PC-3 (cell line): Measurements from ENCODE around the gene CDX2. TPM values are rescaled to one million over a fixed set of nuclear protein-coding genes. Genes with fewer than 3 reads are reported as not detected.

Source experiments
- ATAC-seq: fragments of 200-7000 bp; cut with Tn5 transposase; 2 replicates; pipeline ENCODE4 v1.9.1; 2020; ENCODE audit warnings: mild to moderate bottlenecking, moderate library complexity
- BruUV-seq: library from RNA; stranded (reverse); fragments of 400-500 nt; replicated peaks from 2 replicates; lab custom pipeline; 2021; lab: Mats Ljungman, UMichigan
- CTCF ChIA-PET: fragments of 300-600 bp; sonication (Branson Sonifier 250); formaldehyde crosslinking; loops from one replicate; lab custom pipeline; 2022; ENCODE audit warnings: antibody characterized with exemption; lab: Charles Lee
- POLR2A ChIA-PET: fragments of 300-600 bp; sonication (Branson Sonifier 250); formaldehyde crosslinking; loops from one replicate; lab custom pipeline; 2022; ENCODE audit warnings: antibody characterized with exemption; ENCODE audit not compliant: unreplicated experiment; lab: Charles Lee
- DNase-seq: peaks from one replicate; pipeline ENCODE4 v3.0.0-alpha.2; 2015
- H2AFZ ChIP-seq: fragments of 300-600 bp; sonication (generic); 2 replicates; pipeline ENCODE4 v1.6.0; 2016; ENCODE audit warnings: antibody characterized with exemption, low read length
- H3F3A ChIP-seq: fragments of 300-600 bp; sonication (generic); one replicate; pipeline ENCODE4 v1.6.0; 2017; ENCODE audit warnings: antibody characterized with exemption, low read length, control low read depth, mild to moderate bottlenecking; ENCODE audit not compliant: unreplicated experiment
- H3K27ac ChIP-seq: fragments of 300-600 bp; sonication (generic); 2 replicates; pipeline ENCODE4 v1.5.1; 2016; ENCODE audit warnings: mild to moderate bottlenecking, low read length
- H3K27me3 ChIP-seq: fragments of 300-600 bp; sonication (generic); 2 replicates; pipeline ENCODE4 v1.6.1; 2016; ENCODE audit warnings: low read length, mixed read lengths
- H3K36me3 ChIP-seq: fragments of 300-600 bp; sonication (generic); 2 replicates; pipeline ENCODE4 v1.6.1; 2016; ENCODE audit warnings: low read depth, mixed run types, low read length, mixed read lengths
- H3K4me1 ChIP-seq: fragments of 300-600 bp; sonication (generic); 2 replicates; pipeline ENCODE4 v1.5.1; 2016; ENCODE audit warnings: low read length; ENCODE audit not compliant: insufficient read depth
- H3K4me2 ChIP-seq: fragments of 300-600 bp; sonication (generic); 2 replicates; pipeline ENCODE4 v1.6.0; 2016; ENCODE audit warnings: low read length
- H3K4me3 ChIP-seq: fragments of 300-600 bp; sonication (generic); 2 replicates; pipeline ENCODE4 v1.5.1; 2016; ENCODE audit warnings: mild to moderate bottlenecking, low read length, mixed read lengths
- H3K79me2 ChIP-seq: fragments of 300-600 bp; sonication (generic); 2 replicates; pipeline ENCODE4 v1.6.1; 2017; ENCODE audit warnings: low read length, mixed read lengths
- H3K9ac ChIP-seq: fragments of 300-600 bp; sonication (generic); 2 replicates; pipeline ENCODE4 v1.6.0; 2016; ENCODE audit warnings: mild to moderate bottlenecking, low read length
- H3K9me2 ChIP-seq: fragments of 300-600 bp; sonication (generic); replicated peaks from 2 replicates; pipeline ENCODE4 v1.6.1; 2016; ENCODE audit warnings: mixed run types, low read length, mixed read lengths
- H3K9me3 ChIP-seq: fragments of 300-600 bp; sonication (generic); 2 replicates; pipeline ENCODE4 v1.6.1; 2016; ENCODE audit warnings: low read length, mixed read lengths
- H4K20me1 ChIP-seq: fragments of 300-600 bp; sonication (generic); 2 replicates; pipeline ENCODE4 v1.6.1; 2016; ENCODE audit warnings: low read length, mixed read lengths
- EZH2 ChIP-seq: fragments of 300-600 bp; sonication (generic); IDR thresholded peaks from one replicate; pipeline ENCODE4 v1.6.1; 2017; ENCODE audit warnings: antibody characterized with exemption, mild to moderate bottlenecking, low read length; ENCODE audit not compliant: unreplicated experiment
- EZH2phosphoT487 ChIP-seq: fragments of 300-600 bp; sonication (generic); IDR thresholded peaks from 2 replicates; pipeline ENCODE4 v1.6.1; 2018; ENCODE audit warnings: mild to moderate bottlenecking, antibody characterized with exemption, low read length, borderline replicate concordance
- intact Hi-C: fragments of 100-400 bp; cut with micrococcal nuclease; formaldehyde crosslinking; loops from 2 replicates; pipeline ENCODE4 v1.9.0; 2023
- total RNA-seq: library from RNA; depleted of rRNA; stranded (reverse); fragments of >200 nt; gene quantifications from 2 replicates; pipeline ENCODE4 v1.2.3, GENCODE V29; 2014
- TF ChIP-seq, protein P1 (sequence below): fragments of 300-600 bp; sonication (generic); conservative IDR thresholded peaks from 2 replicates; pipeline ENCODE4 v1.5.1; 2017; ENCODE audit warnings: antibody characterized with exemption, low read depth, mild to moderate bottlenecking, low read length

The CDX2 gene
- total RNA-seq, 1 experiment from 2014 or later: 0.62 TPM

GRCh38 chr13:27961227-27962085 is 7.7 kb downstream of the CDX2 start:
- H4K20me1 ChIP-seq: no peaks in the 10 kb centered on the region
- POLR2A ChIA-PET: no interaction called here
- H3K27me3 ChIP-seq: peaks cover 30% of the 10 kb centered on the region
- CTCF ChIA-PET: interaction anchor here (0.6 to 0.7 kb wide), 2 partner anchors 92 to 977 kb away, joined by 4 read pairs; no protein-coding TSS in a partner anchor
- TF ChIP-seq, protein P1, sequence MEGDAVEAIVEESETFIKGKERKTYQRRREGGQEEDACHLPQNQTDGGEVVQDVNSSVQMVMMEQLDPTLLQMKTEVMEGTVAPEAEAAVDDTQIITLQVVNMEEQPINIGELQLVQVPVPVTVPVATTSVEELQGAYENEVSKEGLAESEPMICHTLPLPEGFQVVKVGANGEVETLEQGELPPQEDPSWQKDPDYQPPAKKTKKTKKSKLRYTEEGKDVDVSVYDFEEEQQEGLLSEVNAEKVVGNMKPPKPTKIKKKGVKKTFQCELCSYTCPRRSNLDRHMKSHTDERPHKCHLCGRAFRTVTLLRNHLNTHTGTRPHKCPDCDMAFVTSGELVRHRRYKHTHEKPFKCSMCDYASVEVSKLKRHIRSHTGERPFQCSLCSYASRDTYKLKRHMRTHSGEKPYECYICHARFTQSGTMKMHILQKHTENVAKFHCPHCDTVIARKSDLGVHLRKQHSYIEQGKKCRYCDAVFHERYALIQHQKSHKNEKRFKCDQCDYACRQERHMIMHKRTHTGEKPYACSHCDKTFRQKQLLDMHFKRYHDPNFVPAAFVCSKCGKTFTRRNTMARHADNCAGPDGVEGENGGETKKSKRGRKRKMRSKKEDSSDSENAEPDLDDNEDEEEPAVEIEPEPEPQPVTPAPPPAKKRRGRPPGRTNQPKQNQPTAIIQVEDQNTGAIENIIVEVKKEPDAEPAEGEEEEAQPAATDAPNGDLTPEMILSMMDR: no peak
- TF ChIP-seq EZH2phosphoT487: no peak
- no peak for TF ChIP-seq EZH2
- H3K9ac ChIP-seq: peak overlapping the region; percentile 29; the same call in 1 of the 2 replicates
- ATAC-seq (no peak), DNase-seq (no peak)
- no peaks in the 10 kb centered on the region for H3F3A ChIP-seq
- peaks cover 28% of the 10 kb centered on the region for H3K4me1 ChIP-seq
- H3K36me3 ChIP-seq: no peaks in the 10 kb centered on the region
- H3K27ac ChIP-seq: no peak overlapping the region
- no peaks in the 10 kb centered on the region for H3K9me3 ChIP-seq
- intact Hi-C loops: no loop called here
- H3K79me2 ChIP-seq: no peaks in the 10 kb centered on the region
- peak overlapping the region; percentile 84 for H3K4me2 ChIP-seq
- BruUV-seq: no TSS peak
- H3K9me2 ChIP-seq: no peaks in the 10 kb centered on the region
- peak overlapping the region; percentile 61 for H3K4me3 ChIP-seq
- H2AFZ ChIP-seq: peak overlapping the region; percentile 67

DNA sequence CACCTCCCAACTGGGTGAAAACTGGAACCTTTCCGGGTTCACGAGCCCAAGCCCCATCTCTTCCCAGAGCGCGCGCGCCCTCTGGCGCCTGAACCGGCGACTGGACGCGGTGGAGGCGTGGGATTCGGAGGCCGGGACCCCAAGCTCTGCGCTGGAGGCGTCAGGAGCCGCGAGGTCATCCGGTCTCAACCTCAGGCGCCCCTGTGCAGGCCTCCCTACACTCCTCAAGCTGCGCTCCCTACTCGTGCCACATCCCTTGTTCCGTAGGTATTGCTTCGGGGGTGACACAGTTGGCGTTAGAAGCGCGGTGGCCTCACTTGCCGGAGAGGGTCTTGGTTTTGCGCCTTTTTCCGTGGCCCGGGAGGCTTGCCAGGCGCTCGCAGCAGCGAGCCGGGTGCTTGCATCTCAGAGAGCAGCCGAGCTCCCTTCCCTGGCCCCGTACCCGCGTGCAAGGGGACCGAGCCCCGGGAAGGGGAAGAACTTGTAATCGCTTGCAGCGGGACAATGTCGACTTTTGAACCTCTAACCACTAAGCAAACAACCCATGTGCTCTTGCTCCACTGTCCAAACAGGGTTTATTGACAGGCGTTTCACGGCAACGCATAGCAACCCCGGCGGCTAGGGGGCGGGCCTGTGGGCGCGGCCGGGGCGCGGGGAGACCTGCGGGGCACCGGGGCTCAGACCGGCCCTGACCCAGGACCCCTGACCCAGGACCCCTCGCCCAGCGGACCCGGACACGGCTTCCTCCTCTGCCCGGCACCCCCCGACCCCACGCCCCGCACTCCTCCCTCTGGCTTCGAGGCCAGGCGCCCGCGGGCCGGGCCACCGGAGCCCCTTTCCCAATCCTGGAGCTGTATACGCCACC is 8.5 kb downstream of the CDX2 start:
- no TSS peak for BruUV-seq
- ChIA-PET CTCF (no interaction called here), POLR2A (no interaction called here)
- H3K79me2 ChIP-seq: no peaks in the 10 kb centered on the region
- TF ChIP-seq EZH2phosphoT487: no peak
- TF ChIP-seq, protein P1: peak; percentile 61
- H3K4me2 ChIP-seq: peak overlapping the region; percentile 84
- ATAC-seq (peak; percentile 88), DNase-seq (peak; percentile 78)
- peak overlapping the region; percentile 67 for H2AFZ ChIP-seq
- H3F3A ChIP-seq: no peaks in the 10 kb centered on the region
- H3K4me1 ChIP-seq: peaks cover 28% of the 10 kb centered on the region
- peak overlapping the region; percentile 61 for H3K4me3 ChIP-seq
- H3K9me3 ChIP-seq: no peaks in the 10 kb centered on the region
- peak overlapping the region; percentile 29; the same call in 1 of the 2 replicates for H3K9ac ChIP-seq
- no peaks in the 10 kb centered on the region for H3K36me3 ChIP-seq
- H3K27ac ChIP-seq: peak overlapping the region; percentile 14
- intact Hi-C loops: no loop called here
- H3K9me2 ChIP-seq: no peaks in the 10 kb centered on the region
- peaks cover 21% of the 10 kb centered on the region for H3K27me3 ChIP-seq
- no peaks in the 10 kb centered on the region for H4K20me1 ChIP-seq
